ENCODE results near the gene PTPN11. TPM values are rescaled to one million over a fixed set of nuclear protein-coding genes. Genes with fewer than 3 reads are reported as not detected.
"Not testable (repeated sequence)": the region's sequence is repeated elsewhere in the genome, so short reads cannot be mapped to it uniquely, and the experiment has no call there.

The PTPN11 gene
- polyA plus RNA-seq, 2 of the 4 experiments (the other 2 are of a cell fraction): 78.6 to 194 TPM

DNA sequence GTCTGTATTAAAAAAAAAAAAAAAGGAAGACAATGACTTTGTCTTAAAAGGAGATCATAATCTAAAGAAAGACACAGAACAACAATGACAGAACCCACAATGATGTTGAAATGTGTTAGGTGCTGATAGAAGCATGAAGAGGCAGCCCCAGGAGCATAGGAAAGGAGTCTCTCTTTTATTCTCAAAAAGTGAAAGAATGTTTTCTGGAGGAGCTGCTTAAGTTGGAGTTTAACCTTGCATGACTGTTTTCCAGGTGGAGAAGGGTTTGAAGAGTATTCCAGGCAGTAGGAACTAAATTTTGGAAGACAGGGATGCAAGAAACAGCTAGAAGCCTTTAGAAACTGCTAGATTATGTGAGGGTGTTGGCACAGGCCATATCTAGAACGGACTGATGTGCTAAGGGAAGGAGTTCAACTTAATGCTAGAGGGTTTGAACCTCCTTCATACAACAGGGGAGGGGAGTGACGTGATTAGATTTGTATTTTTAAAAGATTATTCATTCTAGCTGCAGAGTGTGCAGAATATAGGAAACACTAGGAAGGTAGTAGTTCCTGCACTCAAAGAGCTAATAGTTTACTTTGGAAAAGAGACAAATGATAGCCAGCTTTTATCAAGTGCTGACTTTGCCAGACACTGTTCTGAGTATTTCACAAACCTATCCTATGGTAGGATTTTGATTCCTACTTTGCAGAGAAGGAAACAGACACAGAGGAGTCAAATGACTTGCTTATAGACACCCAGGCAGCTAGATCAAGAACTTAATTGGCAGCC is 4.7 kb upstream of the PTPN11 start (continued):
- no peak for TF ChIP-seq TFCP2L1 (CRISPR knock-in tag; IDR thresholded peaks at IDR 0.05)

DNA sequence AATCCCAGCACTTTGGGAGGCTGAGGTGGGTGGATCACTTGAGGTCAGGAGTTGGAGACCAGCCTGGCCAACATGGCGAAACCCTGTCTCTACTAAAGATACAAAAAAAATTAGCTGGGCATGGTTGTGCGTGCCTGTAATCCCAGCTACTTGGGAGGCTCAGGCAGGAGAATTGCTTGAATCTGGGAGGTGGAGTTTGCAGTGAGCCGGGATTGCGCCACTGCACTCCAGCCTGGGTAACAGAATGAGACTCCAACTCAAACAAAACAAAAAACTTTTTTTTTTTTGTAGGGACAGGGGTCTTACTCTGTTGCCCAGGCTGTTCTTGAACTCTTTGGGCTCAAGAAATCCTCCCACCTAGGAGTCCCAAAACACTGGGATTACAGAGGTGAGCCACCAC is 3.3 kb upstream of the PTPN11 start:
- peaks cover 10% of the 10 kb centered on the region for H3K4me1 ChIP-seq
- TF ChIP-seq CEBPB (IDR thresholded peaks at IDR 0.05): 0 out of 4 replicates have a peak, but pooled peaks of 1 of the 2 experiments have one; percentile 11
- H3K9me3 ChIP-seq; CTCF ChIA-PET; ATAC-seq; FAIRE-seq; H3K4me3 ChIP-seq; H3K27ac ChIP-seq; H3K4me2 ChIP-seq; DNase-seq (ENCODE audit: low read depth in 1 of 2, low spot score in 1 of 2): not testable (repeated sequence)
- POLR2A ChIA-PET: interaction anchor here (0.7 kb wide), 1 partner anchor 285 kb away, joined by 4 read pairs; no protein-coding TSS in a partner anchor
- 85% methylated on average over 4 of the region's 4 CpGs for WGBS (ENCODE audit: missing lambda C conversion rate)

DNA sequence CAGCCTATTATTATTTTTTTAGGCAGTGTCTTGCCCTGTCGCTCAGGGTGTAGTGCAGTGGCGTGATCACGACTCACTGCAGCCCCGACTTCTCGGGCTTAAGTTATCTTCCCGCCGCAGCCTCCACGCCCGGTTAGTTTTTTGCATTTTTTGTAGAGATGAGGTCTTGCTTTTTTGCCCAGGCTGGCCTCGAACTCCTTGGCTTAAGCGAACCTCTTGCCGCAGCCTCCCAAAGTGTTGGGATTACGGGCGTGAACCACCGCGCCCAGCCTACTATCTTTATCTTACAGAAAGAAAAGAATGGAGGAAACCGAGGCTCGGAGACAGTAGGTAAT is 507 bp upstream of the PTPN11 start:
- POLR2A ChIA-PET: interaction anchor here (1.0 to 1.8 kb wide), 3 partner anchors 8 to 405 kb away, joined by 3 to 7 read pairs (median 4); partner anchors contain the start of gene TMEM116
- CTCF ChIA-PET: no interaction called here
- 2% methylated on average over 18 of the region's 18 CpGs for WGBS (ENCODE audit: missing lambda C conversion rate)
- Histone ChIP-seq H3K4me2 (peak overlapping the region; percentile 93), H3K27ac (peak overlapping the region; percentile 93 to 94), H3K4me3 (peak overlapping the region; percentile 76), H3K9me3 (no peaks in the 10 kb centered on the region), H3K4me1 (peaks cover 25% of the 10 kb centered on the region)
- TF ChIP-seq, protein P1, sequence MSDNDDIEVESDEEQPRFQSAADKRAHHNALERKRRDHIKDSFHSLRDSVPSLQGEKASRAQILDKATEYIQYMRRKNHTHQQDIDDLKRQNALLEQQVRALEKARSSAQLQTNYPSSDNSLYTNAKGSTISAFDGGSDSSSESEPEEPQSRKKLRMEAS (IDR thresholded peaks at IDR 0.05): no peak
- TF ChIP-seq HOXB13 (CRISPR knock-in tag; IDR thresholded peaks at IDR 0.05; ENCODE audit: low read depth) (no peak), HEYL (CRISPR knock-in tag; IDR thresholded peaks at IDR 0.05) (no peak), RFX5 (IDR thresholded peaks at IDR 0.05) (no peak), BHLHE40 (IDR thresholded peaks at IDR 0.05; ENCODE audit: low read depth, low read length) (no peak), JUNB (IDR thresholded peaks at IDR 0.05) (no peak), GATA3 (IDR thresholded peaks at IDR 0.05; ENCODE audit: borderline replicate concordance) (no peak), NPAS2 (CRISPR knock-in tag; IDR thresholded peaks at IDR 0.05; ENCODE audit: borderline replicate concordance) (no peak), SREBF2 (IDR thresholded peaks at IDR 0.05) (no peak), MAFK (IDR thresholded peaks at IDR 0.05; ENCODE audit: partially characterized antibody) (no peak)
- TF ChIP-seq, protein P2, sequence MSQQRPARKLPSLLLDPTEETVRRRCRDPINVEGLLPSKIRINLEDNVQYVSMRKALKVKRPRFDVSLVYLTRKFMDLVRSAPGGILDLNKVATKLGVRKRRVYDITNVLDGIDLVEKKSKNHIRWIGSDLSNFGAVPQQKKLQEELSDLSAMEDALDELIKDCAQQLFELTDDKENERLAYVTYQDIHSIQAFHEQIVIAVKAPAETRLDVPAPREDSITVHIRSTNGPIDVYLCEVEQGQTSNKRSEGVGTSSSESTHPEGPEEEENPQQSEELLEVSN (IDR thresholded peaks at IDR 0.05; ENCODE audit: borderline replicate concordance, low read depth): no peak
- TF ChIP-seq, protein P3, sequence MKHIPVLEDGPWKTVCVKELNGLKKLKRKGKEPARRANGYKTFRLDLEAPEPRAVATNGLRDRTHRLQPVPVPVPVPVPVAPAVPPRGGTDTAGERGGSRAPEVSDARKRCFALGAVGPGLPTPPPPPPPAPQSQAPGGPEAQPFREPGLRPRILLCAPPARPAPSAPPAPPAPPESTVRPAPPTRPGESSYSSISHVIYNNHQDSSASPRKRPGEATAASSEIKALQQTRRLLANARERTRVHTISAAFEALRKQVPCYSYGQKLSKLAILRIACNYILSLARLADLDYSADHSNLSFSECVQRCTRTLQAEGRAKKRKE (CRISPR knock-in tag; IDR thresholded peaks at IDR 0.05; ENCODE audit: low read depth): no peak
- TF ChIP-seq, protein P4, sequence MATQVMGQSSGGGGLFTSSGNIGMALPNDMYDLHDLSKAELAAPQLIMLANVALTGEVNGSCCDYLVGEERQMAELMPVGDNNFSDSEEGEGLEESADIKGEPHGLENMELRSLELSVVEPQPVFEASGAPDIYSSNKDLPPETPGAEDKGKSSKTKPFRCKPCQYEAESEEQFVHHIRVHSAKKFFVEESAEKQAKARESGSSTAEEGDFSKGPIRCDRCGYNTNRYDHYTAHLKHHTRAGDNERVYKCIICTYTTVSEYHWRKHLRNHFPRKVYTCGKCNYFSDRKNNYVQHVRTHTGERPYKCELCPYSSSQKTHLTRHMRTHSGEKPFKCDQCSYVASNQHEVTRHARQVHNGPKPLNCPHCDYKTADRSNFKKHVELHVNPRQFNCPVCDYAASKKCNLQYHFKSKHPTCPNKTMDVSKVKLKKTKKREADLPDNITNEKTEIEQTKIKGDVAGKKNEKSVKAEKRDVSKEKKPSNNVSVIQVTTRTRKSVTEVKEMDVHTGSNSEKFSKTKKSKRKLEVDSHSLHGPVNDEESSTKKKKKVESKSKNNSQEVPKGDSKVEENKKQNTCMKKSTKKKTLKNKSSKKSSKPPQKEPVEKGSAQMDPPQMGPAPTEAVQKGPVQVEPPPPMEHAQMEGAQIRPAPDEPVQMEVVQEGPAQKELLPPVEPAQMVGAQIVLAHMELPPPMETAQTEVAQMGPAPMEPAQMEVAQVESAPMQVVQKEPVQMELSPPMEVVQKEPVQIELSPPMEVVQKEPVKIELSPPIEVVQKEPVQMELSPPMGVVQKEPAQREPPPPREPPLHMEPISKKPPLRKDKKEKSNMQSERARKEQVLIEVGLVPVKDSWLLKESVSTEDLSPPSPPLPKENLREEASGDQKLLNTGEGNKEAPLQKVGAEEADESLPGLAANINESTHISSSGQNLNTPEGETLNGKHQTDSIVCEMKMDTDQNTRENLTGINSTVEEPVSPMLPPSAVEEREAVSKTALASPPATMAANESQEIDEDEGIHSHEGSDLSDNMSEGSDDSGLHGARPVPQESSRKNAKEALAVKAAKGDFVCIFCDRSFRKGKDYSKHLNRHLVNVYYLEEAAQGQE (IDR thresholded peaks at IDR 0.05): no peak
- ATAC-seq (peak in 1 of 2 experiments; percentile 4; a peak in 4 of 6 replicates), FAIRE-seq (no peak), DNase-seq (ENCODE audit: low read depth in 1 of 2, low spot score in 1 of 2) (no peak)
